Measurements from ENCODE around the gene SLC25A20.

DNA sequence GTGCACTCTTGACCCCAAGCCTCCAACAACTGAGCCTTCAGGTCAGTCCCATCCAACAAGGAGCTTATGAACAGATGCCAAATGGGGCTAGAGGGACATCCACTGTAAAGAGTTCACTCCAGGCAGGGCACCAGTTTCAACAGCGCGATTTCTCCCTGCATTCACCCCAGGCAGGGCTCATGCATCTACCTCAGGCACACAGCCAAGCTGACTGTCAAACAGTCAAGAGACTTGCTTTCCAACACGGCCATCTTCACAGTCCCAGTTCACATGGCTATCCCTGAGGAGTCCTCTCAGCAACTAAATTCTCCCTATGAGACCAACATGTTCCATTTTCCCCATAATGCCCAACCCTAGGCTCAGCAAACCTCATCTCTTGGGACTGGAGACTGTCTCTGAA, 17.7 kb downstream of the SLC25A20 start:
- TF ChIP-seq POLR2AphosphoS5 (IDR thresholded peaks at IDR 0.05; ENCODE audit: borderline replicate concordance, low read depth, low read length) (no peak), EZH2 (IDR thresholded peaks at IDR 0.05) (no peak), FOXP2 (optimal IDR thresholded peaks at IDR 0.05; ENCODE audit: control extremely low read depth, extremely low read length, insufficient read depth) (no peak)

Measured in SK-N-MC (cell line).